Vagina (tissue), 2 donors: ENCODE data around the gene SDK2. TPM values are rescaled to one million over a fixed set of nuclear protein-coding genes. Genes with fewer than 3 reads are reported as not detected.

Experiments used
- DNase-seq, 2 donors: peaks; one replicate each; pipeline ENCODE4 v3.0.0-alpha.2; 2017; ENCODE audit errors: extremely low spot score in 2 of 2
- H3K27ac ChIP-seq: fragments of 200-600 bp; sonication (generic); one replicate; pipeline ENCODE4 v1.5.1; 2019
- H3K27me3 ChIP-seq: fragments of 200-600 bp; sonication (generic); one replicate; pipeline ENCODE4 v1.5.1; 2019
- H3K36me3 ChIP-seq, 2 donors: fragments of 200-600 bp; sonication (generic); one replicate each; pipeline ENCODE4 v1.5.1; 2017 to 2019
- H3K4me1 ChIP-seq: fragments of 200-600 bp; sonication (generic); one replicate; pipeline ENCODE4 v1.5.1; 2019
- H3K4me3 ChIP-seq, 2 donors: fragments of 200-600 bp; sonication (generic); 1 replicate in 1 of 2; 2 replicates in 1 of 2; pipeline ENCODE4 v1.5.1; 2016 to 2019
- H3K9me3 ChIP-seq: fragments of 200-600 bp; sonication (generic); one replicate; pipeline ENCODE4 v1.5.1; 2019
- POLR2A ChIP-seq, 2 donors: fragments of 450-650 bp; IDR thresholded peaks; one replicate each; pipeline ENCODE4 v1.6.1; 2017; ENCODE audit warnings: antibody characterized with exemption in 2 of 2, mild to moderate bottlenecking in 2 of 2, moderate library complexity in 2 of 2
- POLR2AphosphoS5 ChIP-seq, 2 donors: sonication (generic); formaldehyde crosslinking; IDR thresholded peaks; one replicate each; pipeline ENCODE4 v1.9.0; 2017; ENCODE audit warnings: antibody characterized with exemption in 2 of 2, mild to moderate bottlenecking in 2 of 2, low read depth in 1 of 2; ENCODE audit not compliant: insufficient read depth in 1 of 2
- intact Hi-C: fragments of 100-400 bp; cut with DNase I; formaldehyde crosslinking; loops from one replicate; pipeline ENCODE4 v1.15.1; 2023
- total RNA-seq: library from RNA; depleted of rRNA; stranded (reverse); fragments of >200 nt; gene quantifications from one replicate; pipeline ENCODE4 v1.2.3, GENCODE V29; 2016
- TF ChIP-seq, protein P1 (sequence below), 3 experiments: fragments of 450-650 bp in 2 of 3; fragments of 200-600 bp in 1 of 3; sonication (generic) in 1 of 3; IDR thresholded peaks; one replicate each; pipeline ENCODE4 v1.5.1; 2017 to 2019; ENCODE audit warnings: antibody characterized with exemption in 3 of 3, mild to moderate bottlenecking in 2 of 3, moderate library complexity in 2 of 3

The SDK2 gene
- total RNA-seq, 1 donor from 2014 or later = 1.7 TPM

DNA sequence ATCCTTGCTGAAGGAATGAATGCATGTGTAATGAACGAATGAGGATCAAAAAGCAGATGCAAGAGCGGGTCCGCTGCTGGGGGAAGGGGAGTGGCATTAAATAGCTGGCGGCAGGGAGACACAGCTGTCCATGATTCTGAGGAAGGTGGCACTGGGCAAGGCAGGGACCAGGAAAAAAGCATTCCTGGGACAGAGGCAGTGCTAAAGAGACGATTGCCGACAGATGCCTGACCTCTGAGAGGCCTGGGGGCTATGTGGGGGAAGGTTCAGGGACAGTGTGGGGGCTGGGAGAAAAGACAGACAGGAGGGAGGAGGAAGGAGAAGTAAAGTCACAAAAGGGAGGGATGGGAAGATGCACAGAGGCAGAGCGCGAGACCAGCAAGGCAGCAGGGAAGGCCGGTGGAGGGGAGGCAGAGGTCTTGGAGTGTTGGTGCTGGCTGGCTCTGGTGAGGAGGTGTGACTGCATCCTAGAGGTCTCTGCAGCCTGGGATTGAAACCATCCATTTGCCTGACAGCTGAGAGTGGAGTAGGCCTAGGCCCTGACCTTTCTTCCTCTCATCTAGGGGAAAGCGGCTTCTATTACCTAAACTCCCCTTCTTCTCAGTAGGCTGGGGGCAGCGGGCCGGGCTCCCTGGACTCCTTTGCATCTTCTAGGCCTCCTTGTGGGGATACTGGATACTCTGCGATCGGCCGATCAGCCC is 109.9 kb downstream of the SDK2 start:
- Histone ChIP-seq H3K27me3 (no peaks in the 10 kb centered on the region), H3K9me3 (no peaks in the 10 kb centered on the region), H3K4me3 (no peak overlapping the region), H3K4me1 (no peaks in the 10 kb centered on the region), H3K36me3 (no peaks in the 10 kb centered on the region), H3K27ac (no peak overlapping the region)
- no peak for DNase-seq
- intact Hi-C loops = no loop called here
- no peak for TF ChIP-seq POLR2AphosphoS5 (IDR thresholded peaks at IDR 0.05; ENCODE audit: insufficient read depth in 1 of 2, low read depth in 1 of 2)
- TF ChIP-seq, protein P1, sequence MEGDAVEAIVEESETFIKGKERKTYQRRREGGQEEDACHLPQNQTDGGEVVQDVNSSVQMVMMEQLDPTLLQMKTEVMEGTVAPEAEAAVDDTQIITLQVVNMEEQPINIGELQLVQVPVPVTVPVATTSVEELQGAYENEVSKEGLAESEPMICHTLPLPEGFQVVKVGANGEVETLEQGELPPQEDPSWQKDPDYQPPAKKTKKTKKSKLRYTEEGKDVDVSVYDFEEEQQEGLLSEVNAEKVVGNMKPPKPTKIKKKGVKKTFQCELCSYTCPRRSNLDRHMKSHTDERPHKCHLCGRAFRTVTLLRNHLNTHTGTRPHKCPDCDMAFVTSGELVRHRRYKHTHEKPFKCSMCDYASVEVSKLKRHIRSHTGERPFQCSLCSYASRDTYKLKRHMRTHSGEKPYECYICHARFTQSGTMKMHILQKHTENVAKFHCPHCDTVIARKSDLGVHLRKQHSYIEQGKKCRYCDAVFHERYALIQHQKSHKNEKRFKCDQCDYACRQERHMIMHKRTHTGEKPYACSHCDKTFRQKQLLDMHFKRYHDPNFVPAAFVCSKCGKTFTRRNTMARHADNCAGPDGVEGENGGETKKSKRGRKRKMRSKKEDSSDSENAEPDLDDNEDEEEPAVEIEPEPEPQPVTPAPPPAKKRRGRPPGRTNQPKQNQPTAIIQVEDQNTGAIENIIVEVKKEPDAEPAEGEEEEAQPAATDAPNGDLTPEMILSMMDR (IDR thresholded peaks at IDR 0.05) = no peak
- no peak for TF ChIP-seq POLR2A (IDR thresholded peaks at IDR 0.05)

DNA sequence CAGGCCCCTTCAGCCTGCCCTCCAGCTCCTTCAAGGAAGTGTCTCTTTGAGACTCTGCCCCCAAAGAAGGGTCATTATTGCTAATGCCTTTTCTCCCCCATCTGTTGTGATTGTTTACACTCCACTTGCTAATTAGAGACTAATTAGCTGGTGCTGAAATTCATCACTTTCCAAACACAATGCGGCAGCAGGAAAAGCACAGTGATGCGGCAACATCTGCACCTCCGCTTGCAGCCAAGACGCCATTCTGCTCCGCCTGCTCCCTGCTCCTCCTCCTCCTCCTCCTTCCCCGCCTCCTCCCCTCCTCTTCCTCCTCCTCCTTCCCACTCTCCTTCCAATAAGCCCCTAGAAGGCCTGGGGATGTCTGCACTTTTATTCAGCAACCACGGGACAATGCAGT is 110.5 kb downstream of the SDK2 start:
- H3K27me3 ChIP-seq = no peaks in the 10 kb centered on the region
- H3K36me3 ChIP-seq = no peaks in the 10 kb centered on the region
- no peak overlapping the region for H3K27ac ChIP-seq
- no peak for DNase-seq
- intact Hi-C loops = no loop called here
- TF ChIP-seq POLR2AphosphoS5 (IDR thresholded peaks at IDR 0.05; ENCODE audit: insufficient read depth in 1 of 2, low read depth in 1 of 2) = no peak
- no peaks in the 10 kb centered on the region for H3K4me1 ChIP-seq
- H3K9me3 ChIP-seq = no peaks in the 10 kb centered on the region
- H3K4me3 ChIP-seq = no peak overlapping the region

DNA sequence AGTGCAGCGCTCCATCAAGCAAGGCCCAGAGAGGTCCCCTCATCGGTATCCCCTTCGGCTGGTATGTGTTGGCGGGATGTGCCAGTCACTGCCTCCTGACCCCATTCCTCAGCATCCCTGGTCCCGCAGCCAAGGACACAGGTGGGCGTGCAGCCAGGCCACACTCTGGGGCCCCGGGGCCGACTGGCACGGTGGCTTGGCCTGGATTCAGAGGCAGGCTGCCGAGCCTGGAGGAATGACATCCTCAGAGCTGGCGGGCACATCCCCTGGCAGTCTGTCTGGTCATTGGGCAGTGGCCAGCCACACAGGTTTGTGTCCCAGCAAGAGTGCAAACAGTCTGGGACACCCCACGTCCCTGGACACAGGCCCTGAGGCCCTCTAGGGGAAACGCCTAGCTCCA is 111.1 kb downstream of the SDK2 start:
- Histone ChIP-seq H3K4me3 (no peak overlapping the region), H3K4me1 (no peaks in the 10 kb centered on the region), H3K9me3 (no peaks in the 10 kb centered on the region), H3K27me3 (no peaks in the 10 kb centered on the region), H3K36me3 (no peaks in the 10 kb centered on the region), H3K27ac (no peak overlapping the region)
- intact Hi-C loops = no loop called here
- TF ChIP-seq, protein P1 (IDR thresholded peaks at IDR 0.05) = no peak
- TF ChIP-seq POLR2A (IDR thresholded peaks at IDR 0.05) = no peak
- TF ChIP-seq POLR2AphosphoS5 (IDR thresholded peaks at IDR 0.05; ENCODE audit: insufficient read depth in 1 of 2, low read depth in 1 of 2) = no peak
- no peak for DNase-seq

DNA sequence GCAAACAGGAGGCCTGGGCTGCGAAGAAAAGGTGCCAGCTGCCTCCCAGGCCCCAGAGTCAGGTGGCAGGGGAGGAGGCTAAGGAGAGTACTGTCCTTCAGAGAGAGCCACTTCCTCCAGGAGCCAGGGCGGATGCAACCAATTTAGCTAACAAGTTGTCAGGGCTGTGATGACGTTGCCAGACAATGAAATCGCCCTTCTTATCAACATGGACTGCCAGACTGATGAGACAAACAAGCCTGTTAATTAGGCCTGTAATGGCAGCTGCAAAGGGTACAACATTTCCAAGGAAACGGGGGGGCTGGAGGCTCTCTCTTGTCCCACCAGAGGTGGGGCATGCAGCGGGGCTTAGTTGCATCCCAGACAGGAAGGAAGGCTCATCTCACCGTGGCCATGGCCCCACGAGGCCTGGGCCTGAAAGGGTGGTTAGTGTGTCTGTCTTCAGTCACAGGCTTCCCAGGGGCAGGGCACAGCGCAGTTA is 111.8 kb downstream of the SDK2 start:
- Histone ChIP-seq H3K36me3 (no peaks in the 10 kb centered on the region), H3K27ac (no peak overlapping the region), H3K27me3 (no peaks in the 10 kb centered on the region), H3K4me3 (no peak overlapping the region), H3K4me1 (no peaks in the 10 kb centered on the region), H3K9me3 (no peaks in the 10 kb centered on the region)
- TF ChIP-seq POLR2AphosphoS5 (IDR thresholded peaks at IDR 0.05; ENCODE audit: insufficient read depth in 1 of 2, low read depth in 1 of 2) (no peak), POLR2A (IDR thresholded peaks at IDR 0.05) (no peak)
- TF ChIP-seq, protein P1 (IDR thresholded peaks at IDR 0.05) = no peak
- intact Hi-C loops = no loop called here
- no peak for DNase-seq

DNA sequence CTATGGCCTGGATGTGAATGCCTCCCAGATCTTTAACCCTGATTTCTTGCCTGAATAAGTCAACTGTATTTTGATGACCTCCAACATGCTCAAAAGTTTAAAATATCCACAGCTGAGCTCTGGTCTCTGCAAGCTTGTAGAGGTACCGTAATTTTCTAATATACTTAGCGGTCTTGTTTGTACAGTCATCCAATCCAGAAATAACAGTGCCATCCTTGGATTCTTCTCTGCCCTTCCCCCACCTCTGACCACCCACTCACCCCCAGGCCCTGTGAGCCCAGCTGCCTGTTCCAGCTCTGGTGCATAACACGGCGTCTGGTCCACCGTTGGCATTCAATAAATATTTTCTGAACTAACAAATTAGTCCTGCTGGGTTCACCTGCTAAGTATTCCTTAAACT is 113.1 kb downstream of the SDK2 start:
- TF ChIP-seq, protein P1 (IDR thresholded peaks at IDR 0.05) = no peak
- TF ChIP-seq POLR2A (IDR thresholded peaks at IDR 0.05) (no peak), POLR2AphosphoS5 (IDR thresholded peaks at IDR 0.05; ENCODE audit: insufficient read depth in 1 of 2, low read depth in 1 of 2) (no peak)
- Histone ChIP-seq H3K9me3 (no peaks in the 10 kb centered on the region), H3K36me3 (no peaks in the 10 kb centered on the region), H3K4me3 (no peak overlapping the region), H3K27ac (no peak overlapping the region), H3K27me3 (no peaks in the 10 kb centered on the region), H3K4me1 (no peaks in the 10 kb centered on the region)
- DNase-seq = no peak
- intact Hi-C loops = no loop called here
